HG03103 (cell line): Measurements from ENCODE around the gene ERICH3.

Experiments used
- ATAC-seq: cut with Tn5 transposase; IDR thresholded peaks from one replicate; pipeline ENCODE4 v1.9.1; 2021; ENCODE audit warnings: low read depth; ENCODE audit not compliant: unreplicated experiment

Gene ERICH3, protein sequence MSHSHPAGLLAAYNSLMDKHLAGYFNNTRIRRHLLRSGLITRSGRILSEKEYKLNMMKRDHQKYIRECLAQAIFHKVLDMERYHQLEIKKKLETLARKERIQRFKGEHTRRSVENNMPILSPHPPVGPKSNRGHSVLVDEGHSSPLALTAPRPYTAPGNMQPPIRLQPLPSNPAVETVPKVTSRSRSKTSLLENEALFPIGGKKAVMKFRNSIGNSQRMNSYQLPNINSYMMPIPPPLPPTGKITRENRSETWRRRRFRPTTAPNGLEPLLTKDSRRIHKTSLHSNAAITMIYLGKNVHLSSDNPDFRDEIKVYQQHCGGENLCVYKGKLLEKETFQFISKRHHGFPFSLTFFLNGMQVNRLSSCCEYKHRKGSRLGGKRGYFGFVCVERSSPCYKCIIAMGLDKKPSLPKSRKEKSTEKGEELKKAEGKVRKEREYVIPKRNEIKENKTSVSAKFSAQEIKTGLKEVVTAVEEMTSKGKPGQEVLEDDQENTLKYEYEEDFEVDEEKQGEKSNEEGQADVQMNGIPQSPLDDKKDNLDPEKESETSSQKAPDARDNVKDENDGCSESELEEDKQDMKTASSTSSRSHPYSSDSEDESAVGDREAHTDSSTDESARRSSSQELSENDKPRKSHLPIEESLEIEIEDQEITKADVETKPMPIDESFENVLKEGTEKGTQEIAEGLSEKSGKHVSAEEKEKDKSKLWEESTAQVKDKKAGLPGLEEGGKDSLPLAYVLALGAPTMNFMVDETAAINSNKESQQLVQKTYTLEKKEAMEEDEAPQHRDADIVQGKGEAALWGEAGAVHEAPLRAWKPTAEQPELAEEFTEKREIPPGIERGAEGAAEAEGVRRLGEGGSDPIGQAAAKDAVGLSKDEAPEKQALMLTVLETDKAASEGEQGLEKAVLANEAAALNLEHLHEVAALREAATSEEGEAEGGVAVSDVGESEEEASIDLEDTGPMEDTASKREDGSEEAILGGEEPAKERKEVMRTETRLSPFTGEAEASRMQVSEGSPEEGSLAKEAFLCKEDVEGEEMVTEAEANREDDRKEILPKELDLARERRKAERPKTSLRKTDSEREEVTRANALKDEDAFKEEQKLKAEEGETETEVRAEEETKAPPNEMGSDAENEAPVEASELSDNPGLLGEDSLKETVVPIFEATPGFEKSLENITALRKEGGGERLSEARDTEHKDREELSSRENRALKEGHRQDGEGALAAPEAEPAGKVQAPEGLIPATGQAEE (N-terminal part only)

DNA sequence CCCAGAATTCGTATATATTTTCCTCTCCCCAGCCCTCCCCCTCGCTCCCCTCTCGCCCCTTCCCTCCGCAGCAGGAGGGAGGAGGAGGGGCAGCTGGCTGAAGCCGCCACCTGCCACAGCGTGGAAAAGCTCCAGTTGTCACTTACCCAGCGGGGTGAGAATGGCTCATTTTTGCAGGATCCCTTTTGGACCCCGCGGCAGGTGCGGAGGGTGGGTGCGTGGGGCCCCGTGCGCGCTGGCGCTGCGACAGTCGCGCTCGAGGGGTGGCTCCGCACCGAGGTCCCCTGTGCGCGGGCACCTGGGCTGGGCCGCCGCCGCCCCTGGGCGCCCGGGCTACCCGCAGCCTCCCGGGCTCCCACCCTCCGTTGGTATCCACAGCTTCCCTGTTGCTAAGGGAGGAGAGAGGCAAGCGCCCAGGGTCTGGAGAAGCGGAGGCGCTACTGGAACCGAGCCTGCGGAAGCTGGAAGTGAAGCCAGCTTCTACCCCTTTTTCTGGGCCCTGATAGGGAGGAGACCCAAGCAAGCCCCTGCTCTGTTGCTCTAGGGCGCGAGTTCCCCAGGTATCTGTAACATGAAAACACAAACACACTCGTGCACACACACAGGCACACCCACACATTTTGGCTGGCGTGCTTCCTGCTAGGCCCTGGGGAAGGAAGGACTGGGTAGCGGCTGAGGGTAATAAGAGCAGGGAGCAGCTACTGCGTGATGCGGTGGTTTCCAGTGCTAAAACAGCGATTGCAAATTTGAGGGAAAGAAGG lies at the start of gene ERICH3:
Gene ERICH3 (minus strand): TSS at position 442 of the 761 bp plus-strand sequence. CDS start 273 bp downstream, at position 169.
- no peak for ATAC-seq

DNA sequence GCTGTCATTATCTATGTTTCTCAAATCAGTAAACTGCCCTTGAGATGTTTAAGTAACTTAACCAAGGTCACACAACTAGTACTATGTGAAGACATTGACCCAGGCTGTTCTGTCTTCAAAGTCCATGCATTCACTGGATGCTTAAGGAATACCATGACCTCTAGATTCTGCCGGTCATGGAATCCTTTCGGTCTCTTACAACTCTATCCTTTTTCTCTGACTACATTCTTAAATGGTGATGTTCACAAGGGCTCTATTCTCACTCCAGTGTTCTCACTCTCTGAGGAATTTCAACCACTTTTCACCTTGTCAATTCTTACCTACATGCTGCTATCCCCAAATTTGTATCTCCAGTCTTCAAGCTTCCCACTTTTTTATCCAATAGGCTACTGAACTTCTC lies 44.0 kb upstream of the ERICH3 start:
- no peak for ATAC-seq

DNA sequence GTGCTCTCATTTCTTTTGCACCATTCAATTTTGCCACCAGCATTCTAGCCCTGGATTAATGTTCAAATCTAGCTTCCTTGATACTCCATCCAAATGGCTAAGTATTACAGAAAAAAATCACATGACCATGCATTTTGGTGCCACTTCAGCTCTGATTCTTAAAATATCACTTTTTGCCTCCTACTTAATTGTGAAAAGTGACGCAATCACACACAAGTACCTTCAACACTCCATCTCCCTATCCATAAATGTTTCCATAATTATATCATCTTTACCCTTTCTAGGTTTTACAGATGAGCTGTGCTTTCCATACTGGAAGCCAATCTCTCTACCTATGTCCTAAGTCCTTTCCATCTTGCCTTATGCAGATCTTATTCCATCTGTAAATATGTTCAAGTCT lies 43.2 kb upstream of the ERICH3 start:
- no peak for ATAC-seq

DNA sequence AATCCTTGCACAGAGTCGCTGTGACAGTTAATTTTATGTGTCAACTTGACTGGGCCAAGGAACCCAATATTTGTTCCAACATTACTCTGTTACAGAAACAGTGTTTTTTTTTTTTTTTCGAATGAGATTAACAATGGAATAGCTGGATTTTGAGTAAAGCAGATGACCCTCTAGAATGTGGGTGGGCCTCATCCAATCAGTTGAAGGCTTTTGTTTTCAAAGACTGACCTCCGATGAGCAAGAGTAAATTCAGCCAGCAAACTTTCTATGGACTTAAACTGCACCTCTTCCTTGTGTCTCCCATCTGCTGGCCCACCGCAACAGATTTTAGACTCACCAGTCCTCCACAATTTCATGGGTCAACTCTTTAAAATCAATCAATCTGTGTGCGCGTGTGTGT lies 42.2 kb upstream of the ERICH3 start:
- ATAC-seq, result no peak

DNA sequence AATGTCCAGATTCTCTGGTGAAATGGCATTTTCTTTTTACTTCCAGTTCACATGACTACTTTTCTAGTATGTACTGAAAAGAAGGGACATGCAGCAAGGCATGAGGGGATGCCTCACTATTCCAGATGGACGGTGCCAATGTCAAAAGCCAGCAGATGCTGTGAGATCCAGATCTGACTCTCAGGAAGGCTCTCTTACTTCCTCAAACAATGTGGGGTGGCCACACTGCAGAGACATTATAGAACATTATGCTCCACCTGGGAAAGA lies 41.6 kb upstream of the ERICH3 start:
- ATAC-seq, result no peak

DNA sequence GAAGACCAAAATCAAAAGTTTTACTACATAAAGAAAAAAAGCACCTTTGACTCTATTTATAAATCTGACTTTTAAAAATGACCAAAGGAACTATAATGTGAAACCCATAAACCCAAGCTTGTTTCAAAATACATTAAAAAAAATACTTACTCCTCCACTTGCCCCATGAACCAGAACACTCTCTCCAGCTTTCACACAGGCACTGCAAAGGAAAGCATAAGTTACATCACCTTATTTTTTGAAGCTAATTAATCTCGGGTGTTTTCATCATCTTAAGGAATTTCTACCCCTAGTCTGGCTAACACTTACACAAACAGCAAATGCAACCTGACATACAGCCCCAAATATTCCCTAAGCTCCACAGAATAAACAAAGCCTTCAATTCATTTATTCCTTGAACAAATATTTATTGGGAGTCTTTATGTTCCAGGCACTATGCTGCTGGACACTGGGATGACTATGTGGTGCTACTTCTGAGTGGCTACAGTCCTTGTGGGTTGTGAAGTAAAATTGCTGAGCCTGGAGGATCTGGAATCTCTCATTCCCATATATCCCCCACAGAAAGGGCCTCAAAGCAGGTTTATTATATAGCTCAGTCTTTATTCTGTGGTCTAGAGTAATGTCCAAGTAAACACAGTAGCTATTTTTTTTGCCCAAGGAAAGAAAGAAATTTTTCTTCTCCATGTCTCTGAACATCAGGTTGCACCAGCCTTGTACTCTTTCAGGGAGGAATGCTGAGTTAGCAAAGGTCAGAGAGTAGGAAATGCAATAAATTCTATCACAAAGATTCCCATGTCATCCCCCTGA lies 41.0 kb upstream of the ERICH3 start:
- ATAC-seq, result peak; percentile 67

DNA sequence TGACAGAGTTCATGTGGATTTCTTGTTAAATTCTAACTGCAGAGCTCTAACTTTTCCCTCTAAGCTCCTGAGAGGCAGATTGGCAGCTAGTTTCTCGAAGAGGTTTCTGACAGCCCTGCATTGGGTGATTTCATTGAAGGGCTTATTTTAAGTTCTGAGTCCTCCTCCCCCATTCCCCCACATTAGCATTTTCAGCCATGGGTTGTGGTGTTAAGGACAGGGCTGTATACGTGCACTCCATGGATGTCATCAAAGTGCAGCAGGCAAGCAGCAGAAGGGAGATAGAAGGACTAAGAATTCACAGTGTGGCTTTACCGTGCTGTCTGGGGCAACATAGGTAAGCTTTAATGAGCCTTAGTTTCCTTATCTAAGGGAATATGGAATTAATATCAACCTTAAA lies 40.3 kb upstream of the ERICH3 start:
- ATAC-seq, result peak; percentile 33

DNA sequence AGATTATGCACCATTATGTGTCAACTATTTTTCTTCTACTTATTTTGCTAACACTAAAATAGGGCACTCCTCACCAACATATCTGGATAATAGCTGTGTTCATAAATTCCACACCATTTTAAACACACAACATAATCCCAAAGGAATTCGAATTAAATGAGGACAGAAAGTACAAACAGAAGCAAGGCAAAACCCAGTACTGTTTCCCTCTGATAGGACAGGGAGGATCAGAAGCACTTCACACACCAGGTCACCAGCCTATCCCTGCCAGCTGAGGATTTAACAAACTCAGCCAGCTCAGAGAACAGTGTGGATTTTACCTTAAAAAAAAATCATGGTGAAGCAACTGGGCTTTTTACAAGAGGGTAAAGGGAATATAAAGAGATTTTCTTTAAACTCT lies 39.3 kb upstream of the ERICH3 start:
- no peak for ATAC-seq

DNA sequence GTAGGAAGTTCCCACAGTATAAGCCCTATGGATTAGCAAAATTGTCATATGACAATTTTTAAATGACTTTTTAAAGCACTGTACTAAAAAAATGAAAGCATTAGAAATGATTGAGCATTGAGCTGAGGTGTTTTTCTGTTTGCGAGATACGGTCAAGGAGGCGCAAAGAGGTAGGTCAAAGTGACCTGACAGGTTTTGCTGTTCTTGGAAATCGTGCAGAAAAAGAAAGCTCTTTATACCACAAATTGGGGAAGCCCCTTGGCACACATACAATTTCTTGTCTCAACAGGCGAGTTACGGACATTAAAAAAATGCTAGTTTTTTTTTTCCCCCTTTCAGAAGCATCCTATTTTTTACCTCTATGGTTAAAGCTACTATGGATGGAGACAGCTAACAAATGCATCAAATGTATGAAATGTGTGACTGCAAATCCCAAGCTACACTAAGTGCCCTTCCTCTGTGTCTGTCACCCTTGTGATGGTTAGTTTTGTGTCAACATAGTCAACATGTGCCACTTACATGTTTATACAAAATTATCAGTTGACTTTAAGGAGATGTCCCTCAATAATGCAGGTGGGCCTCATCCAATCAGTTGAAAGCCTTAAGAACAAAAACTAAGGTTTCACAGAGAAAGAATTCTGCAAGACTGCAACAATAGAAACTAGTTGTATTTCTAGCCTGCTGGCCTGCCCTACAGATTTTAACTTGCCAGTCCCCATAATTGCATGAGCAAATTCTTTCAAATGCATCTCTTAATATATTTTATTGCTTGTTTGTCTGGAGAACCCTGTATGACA lies 30.0 kb upstream of the ERICH3 start:
- no peak for ATAC-seq

DNA sequence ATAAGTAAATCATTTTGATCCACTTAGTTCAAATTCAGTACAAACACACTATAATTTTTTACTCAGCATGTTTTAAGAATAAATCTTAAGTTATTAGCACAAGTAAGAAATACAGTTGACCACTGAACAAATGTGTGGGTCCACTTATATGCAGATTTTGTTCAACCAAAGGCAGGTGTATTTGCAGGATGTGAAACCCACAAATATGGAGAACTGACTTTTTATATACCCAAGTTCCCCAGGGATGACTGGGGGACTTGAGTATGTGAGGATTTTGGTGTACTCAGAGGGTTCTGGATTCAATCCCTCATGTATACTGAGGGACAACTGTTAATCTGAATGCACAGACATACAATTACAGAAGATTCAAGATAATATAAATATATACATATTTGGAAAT lies 25.7 kb upstream of the ERICH3 start:
- no peak for ATAC-seq

DNA sequence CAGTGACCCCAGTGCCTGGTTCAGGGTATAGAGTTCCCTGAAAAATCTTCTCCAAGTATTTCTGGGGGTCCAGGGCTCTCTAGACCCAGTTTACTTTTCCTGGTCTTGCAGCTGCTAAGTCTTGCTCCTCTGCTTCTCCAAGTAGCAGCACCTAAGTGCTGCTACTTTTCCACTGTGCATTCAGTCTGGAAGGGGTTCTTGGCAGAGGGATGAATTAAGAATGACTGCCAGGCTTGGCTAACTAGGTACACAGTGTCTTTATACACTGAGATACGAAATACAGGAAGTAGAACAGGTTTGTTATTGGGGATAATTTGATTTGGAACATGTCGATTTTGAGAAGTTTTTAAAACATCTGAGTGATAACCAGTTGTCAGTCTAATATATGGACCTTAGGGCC lies 24.2 kb upstream of the ERICH3 start:
- no peak for ATAC-seq

DNA sequence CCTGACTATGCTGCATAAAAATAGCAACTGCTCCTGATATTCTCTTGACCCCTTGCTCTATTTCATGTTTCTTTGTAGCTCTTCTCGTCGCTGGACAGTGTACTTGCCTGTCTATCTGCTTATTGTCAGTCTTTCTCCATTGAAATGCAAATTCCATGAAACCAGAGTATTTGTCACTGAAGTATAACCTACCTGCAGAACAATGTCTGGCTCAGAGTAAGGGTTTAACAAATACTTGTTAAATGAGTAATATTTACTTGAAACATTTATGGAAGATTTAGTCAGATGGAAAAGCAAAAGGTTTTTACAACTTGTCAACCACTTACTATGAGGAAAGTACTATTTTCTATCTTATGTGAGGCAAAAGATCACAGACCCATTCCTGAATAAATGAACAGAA lies 19.9 kb upstream of the ERICH3 start:
- ATAC-seq, result no peak

DNA sequence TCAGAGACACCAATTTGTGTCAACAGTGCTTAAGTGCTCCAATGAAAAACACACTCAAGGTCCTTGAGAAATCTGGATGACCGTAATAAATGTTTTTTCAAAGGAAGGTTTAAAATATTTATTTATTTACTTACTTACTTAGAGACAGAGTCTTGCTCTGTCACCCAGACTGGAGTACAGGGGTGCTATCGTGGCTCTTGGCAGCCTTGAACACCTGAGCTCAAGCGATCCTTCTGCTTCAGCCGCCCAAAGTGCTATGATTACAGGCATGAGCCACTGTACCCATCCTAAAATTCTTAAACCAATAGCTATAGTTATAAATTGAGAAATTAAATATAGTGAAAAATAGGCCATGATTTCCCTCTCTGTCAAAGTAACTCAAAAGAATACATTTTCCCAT lies 17.3 kb upstream of the ERICH3 start:
- no peak for ATAC-seq

DNA sequence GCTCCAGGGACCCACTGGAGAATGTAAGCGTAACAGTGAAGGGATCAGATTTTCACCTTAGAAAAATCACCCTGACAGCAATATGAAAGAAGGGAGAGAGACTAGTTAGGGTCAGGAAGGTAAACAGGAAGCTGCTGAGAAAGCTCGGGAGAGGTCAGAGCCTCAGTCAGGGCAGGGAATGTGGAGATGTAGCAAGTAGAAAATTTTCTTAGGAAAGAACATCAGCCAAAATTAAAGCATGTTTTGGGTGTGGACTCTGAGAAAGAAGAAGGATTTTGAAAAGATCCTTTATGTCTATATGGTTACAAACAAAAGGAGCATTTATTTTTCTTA lies 16.7 kb upstream of the ERICH3 start:
- no peak for ATAC-seq

DNA sequence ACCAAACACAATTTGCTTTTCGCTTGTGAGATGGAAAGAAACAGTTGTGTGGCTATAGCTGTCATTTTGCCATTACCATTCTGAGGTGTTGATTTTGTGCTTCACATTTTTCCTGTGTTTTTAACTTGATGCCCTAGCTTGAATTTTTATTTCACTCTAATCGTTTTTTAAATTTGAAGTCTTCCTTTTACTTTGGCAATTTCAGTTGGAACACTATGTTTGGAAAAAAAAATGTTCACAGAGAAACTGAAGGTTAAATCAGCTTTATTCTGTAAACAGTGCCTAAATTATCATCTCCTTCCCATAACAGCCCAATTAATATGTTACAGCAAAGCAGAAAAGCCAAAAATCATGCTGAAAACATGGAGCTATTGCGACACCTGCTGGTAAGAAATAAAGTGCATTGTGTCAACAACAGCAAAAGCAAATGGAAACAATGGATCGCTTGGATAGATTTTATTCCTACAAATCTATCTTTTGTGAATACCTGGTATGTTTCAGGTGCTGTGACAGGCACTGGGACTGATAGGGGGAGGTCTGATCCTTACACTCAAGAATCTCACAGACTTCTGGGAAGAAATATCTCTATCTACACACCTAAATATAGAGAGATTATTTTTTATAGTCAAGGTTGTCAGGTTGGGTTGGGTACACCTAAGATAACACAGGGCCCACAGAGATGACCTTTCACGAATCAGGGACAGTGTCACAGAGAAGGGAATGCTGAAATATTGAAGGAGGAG lies 16.2 kb upstream of the ERICH3 start:
- peak; percentile 69 for ATAC-seq

DNA sequence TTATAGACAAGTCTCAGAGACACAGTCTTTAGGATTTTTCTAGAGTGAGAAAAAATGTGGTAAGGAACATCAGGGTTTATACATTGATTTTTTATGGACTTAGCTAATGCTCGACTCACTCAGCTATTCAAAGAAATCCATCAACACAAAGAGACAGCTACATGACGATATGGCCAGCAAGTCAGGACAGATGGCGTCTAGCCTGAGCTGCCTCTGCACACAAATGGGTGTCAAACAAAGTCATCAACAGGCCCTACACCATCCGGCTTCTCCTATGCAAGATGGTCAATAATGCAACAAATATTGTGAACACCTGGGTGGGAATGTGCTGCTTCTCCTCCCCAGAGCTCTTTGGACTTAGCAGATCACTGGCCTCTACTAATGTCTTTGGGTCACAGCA lies 13.3 kb upstream of the ERICH3 start:
- no peak for ATAC-seq

DNA sequence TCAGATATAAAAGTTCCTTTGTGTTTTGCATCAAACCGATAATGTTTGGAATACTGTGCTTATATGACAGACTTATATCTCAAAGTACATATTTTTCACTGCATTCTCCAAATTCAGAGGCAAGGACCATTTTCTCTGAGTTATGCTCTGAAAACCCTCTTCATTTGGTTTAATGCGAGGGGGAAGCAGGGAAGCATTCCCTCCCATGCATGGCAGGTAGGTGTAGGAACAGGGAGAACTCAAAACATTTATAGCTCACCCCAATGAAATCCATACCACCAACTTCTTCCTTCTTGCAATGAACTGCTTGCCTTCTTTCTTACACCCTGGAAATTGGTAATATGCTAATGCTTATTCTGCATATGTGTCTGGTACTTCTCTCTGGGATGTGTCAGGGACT lies 10.7 kb upstream of the ERICH3 start:
- no peak for ATAC-seq

DNA sequence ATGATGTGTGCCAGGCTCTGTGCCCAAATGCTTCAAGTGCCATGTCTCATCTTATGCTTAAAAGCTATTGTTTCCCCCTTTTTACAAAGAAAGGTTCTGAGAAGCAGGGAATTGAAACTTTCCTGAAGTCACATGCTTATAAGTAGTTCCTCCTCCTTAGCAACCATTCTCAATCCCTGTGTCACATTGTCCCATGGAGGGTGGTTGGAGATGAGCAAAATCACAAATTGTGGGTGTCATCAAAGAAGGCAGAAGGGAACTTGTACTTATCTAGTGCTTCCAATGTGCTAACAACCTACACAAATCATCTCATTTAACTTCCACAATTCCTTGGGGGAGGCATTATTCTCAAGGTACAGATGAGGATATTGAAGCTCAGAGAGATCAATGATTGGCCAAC lies 10.1 kb upstream of the ERICH3 start:
- ATAC-seq, result no peak
